T-helper 2 cell (primary cell): ENCODE results near the gene NGLY1.

ENCODE experiments used
- DNase-seq, 5 experiments: peaks; one replicate each; pipeline versions ENCODE4 v3.0.0 to v3.0.0-alpha.2; 2012 to 2022
- total RNA-seq, 2 donors: gene quantifications; one replicate each; lab custom pipeline; 2026; lab: John Stamatoyannopoulos, UW

Gene NGLY1, protein sequence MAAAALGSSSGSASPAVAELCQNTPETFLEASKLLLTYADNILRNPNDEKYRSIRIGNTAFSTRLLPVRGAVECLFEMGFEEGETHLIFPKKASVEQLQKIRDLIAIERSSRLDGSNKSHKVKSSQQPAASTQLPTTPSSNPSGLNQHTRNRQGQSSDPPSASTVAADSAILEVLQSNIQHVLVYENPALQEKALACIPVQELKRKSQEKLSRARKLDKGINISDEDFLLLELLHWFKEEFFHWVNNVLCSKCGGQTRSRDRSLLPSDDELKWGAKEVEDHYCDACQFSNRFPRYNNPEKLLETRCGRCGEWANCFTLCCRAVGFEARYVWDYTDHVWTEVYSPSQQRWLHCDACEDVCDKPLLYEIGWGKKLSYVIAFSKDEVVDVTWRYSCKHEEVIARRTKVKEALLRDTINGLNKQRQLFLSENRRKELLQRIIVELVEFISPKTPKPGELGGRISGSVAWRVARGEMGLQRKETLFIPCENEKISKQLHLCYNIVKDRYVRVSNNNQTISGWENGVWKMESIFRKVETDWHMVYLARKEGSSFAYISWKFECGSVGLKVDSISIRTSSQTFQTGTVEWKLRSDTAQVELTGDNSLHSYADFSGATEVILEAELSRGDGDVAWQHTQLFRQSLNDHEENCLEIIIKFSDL
- total RNA-seq, result 60.5 to 73.3 reads per million in 2 donors

DNA sequence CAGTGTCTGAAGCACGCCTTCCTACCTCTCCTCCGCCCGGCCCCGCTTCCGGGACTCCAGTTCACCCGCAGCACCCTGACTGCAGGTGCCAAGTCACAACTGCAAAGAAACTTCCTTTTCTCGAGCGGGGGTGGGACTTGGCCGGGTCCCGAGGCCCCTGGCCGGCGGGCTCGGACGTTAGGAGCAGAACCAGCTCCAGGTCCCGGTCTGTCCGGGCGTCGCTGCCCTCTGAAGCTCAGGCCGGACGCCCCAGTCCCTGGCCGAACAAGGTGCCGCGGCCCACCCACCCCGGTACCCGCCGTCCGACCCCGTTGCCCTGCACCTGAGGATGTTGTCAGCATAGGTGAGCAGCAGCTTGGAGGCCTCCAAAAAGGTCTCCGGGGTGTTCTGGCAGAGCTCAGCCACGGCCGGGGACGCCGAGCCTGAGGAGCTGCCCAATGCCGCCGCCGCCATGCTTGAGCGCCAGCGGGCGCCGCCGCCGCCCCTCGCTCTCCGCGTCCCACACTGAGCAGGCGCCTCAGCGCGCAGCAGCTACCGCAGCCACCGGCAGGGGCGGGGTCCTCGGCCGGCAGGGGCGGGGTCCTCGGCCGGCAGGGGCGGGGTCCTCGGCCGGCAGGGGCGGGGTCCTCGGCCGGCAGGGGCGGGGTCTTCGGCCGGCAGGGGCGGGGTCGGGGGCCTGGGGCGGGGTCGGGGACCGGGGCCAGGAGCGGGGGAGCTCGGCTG, at the start of gene NGLY1:
NGLY1 (minus strand) TSS at position 506 of the 723 bp plus-strand sequence; CDS start at position 453, 53 bp downstream.
- DNase-seq, result peak; percentile 74 to 91 (median 80)

- DNase-seq, result peak in 1 of 5 experiments; percentile 20
These were observed 48.3 kb upstream of the NGLY1 start for GRCh38 chr3:25831578-25831977.

GRCh38 chr3:25830373-25831280, 47.4 kb upstream of the NGLY1 start:
- DNase-seq, result no peak

DNA sequence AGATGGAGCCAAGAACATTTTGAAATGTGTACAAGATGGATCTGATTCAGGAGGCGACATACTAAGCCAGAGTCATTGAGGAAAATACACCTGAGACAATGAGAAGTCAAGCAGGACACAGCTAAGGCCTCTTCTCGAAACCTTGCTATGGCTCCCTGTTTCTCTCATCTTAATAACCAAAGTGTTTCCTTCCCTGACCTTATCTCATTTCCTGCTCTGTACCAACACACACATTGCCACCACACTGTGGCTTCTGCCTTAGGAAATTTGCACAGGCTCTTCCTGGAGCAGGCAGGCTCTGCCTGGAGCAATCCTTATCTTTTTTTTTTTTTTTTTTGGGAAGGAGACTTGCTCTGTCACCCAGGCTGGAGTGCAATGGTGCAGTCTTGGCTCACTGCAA, 43.3 kb upstream of the NGLY1 start:
- peak in 1 of 5 experiments; percentile 22 for DNase-seq

DNA sequence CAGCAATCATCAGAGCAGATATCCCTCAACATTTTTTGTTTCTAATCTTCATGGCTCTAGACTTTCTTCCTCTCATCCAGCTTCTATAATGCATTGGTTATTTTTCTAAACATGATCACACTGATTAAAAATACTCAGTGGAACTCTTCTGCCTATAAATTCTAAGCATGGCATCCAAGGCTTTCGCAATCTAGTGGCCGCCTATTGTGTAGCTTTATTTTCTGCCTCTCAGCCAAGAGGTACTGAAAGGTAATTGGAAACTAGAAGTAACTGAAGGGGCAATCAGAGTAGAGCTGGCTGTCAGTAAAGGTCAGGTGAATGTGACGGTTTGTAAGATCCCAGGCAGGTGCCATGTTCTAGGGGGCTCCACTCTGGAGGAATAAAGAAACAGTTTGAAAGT, 40.1 kb upstream of the NGLY1 start:
- DNase-seq, result no peak

DNA sequence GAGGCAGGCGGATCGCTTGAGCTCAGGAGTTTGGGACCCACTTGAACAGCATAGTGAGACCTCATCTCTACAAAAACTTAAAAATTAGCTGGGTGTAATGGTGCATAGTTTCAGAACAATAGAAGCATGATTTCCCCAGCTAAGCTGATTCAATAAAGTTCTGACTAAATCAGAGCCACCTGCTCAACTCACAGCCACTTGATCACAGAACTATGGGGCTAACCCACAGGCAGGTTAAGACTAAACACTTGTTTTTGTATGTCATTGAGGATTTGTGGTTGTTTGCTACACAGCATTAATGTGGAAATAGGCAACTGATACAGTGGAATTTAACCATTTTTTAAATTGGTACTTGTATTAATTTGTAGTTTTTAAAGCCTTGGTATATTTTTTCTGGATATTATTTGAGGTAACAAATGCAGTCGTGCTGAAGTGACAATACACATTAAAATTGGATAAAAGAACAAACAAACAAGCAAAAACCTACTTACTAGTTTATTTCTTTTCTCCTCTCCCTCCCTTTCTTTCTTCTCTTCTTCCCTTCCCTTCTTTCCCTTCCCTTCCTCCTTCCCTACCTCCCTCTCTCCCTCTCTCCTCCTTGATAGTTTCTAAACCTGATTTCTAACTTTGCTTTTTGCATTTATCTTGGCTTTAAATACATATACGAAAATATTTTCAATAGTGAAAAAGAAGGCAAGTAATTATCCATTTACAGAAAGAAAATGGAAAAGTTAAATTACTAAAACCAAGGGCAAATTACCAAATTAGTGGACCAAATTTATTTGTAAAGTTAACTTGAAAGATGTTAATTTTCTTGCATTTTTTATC, 38.7 kb upstream of the NGLY1 start:
- DNase-seq, result no peak

- no peak for DNase-seq
These were observed 37.7 kb upstream of the NGLY1 start for GRCh38 chr3:25820816-25821486.

DNA sequence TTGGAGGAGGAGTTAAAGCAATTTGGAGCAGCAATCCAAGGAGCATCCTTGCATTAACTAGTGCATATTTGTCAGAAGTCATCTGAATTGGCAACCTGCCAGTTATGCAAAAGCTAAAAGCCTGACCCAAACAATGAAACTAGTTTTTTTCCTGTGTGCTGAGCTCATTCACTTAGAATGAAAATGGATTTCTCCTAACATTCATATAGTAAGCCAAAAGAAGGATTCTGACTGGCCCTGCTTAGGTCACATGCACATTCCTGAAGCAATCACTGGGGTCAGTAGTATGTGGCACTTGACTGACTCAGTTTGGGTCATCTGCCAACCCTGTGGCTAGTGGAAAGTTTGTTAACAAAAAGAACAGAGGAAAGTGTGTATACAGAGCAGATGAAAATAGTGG, 37.1 kb upstream of the NGLY1 start:
- no peak for DNase-seq

DNA sequence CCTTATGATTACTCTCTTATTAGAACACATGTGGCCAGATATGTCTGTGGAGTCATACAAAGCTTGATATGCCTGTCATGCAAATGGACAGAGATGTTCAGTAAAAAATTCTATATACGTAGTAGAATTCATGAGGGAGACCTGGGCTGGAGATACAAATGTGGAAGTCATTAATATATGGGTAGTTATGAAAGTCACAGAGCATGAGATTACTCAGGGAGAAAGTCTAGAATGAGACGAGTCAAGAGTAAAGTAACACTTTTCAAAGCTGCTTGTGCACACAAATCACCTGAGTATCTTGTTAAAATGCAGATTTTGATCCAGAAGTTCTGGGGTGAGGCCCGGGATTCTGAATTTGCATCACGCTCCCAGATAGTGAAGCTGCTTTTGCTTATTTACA, 35.1 kb upstream of the NGLY1 start:
- DNase-seq, result no peak

- DNase-seq, result no peak
These were observed 34.4 kb upstream of the NGLY1 start for GRCh38 chr3:25817638-25818037.

- DNase-seq, result peak in 1 of 5 experiments; percentile 59
These were observed 33.9 kb upstream of the NGLY1 start for GRCh38 chr3:25817107-25817506.

DNA sequence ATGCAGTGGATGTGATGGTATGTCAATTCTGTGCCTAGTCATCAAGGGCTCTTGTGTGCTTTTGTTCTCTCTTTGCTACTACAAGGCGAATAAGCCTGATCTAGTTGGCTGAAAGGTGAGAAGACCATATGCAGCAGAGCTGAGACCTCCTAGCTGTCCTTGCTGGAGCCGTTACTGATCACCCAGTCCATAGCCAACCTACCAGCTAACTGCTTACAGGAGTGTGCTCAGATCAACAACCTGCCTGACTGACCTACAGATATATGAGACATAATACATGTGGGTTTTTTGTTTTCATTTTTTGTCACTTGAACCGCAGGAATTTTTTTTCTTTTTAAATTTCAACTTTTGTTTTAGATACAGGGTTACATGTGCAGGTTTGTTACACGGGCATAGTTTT, 29.4 kb upstream of the NGLY1 start:
- no peak for DNase-seq

GRCh38 chr3:25804676-25805075, 21.4 kb upstream of the NGLY1 start:
- no peak for DNase-seq

- DNase-seq, result no peak
These were observed 20.6 kb upstream of the NGLY1 start for GRCh38 chr3:25803833-25804232.

DNA sequence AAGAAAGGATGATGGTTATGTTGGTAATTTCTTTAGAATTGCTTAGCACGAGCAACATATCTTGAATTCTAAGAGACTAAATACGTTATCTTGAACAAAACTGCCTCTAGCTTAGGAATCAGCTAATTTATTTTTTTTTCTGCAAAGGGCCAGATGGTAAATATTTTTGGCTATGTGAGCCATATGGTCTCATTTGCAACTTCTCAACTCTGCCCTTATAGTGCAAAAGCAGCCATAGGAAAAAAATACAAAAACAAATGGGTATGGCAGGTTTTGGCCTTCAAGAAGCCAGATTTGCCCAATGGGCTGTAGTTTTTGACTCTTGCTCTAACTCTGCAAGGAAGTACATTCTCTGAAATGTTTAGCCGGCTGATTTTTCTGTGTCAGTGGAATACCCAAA, 18.5 kb upstream of the NGLY1 start:
- DNase-seq, result no peak

- peak; percentile 76 to 98 (median 89) for DNase-seq
These were observed 6.6 kb upstream of the NGLY1 start, which contains the start of gene OXSM for GRCh38 chr3:25789596-25790556. TSS of gene OXSM (plus strand) at chr3:25790090. CDS start at chr3:25791021, 931 bp downstream.

- DNase-seq, result no peak
These were observed 6.0 kb upstream of the NGLY1 start for GRCh38 chr3:25789209-25789595.

GRCh38 chr3:25787689-25788088, 4.4 kb upstream of the NGLY1 start:
- no peak for DNase-seq

- no peak for DNase-seq
These were observed 2.6 kb upstream of the NGLY1 start for GRCh38 chr3:25785826-25786225.
